HepG2 (cell line): ENCODE measurements around the gene ANO4. TPM values are rescaled to one million over a fixed set of nuclear protein-coding genes. Genes with fewer than 3 reads are reported as not detected.

Experiments
- ATAC-seq: fragments of 200-7000 bp; cut with Tn5 transposase; 3 replicates; pipeline ENCODE4 v1.9.1; 2020; ENCODE audit warnings: mild to moderate bottlenecking, moderate library complexity
- BruUV-seq: library from RNA; stranded (reverse); fragments of 400-500 nt; replicated peaks from 2 replicates; lab custom pipeline; 2021; lab: Mats Ljungman, UMichigan
- CTCF ChIA-PET: fragments of 300-600 bp; formaldehyde crosslinking; extraction: SDS; loops from one replicate; lab custom pipeline; 2021; ENCODE audit warnings: low total read pairs, inconsistent platforms, low intra/inter-chr PET ratio; lab: Yijun Ruan, JAX
- POLR2A ChIA-PET: fragments of 350-600 bp; sonication (Branson Sonifier 250); formaldehyde crosslinking; loops from one replicate; lab custom pipeline; 2020; ENCODE audit warnings: antibody characterized with exemption, inconsistent platforms; lab: Yijun Ruan, JAX
- DNase-seq: peaks from one replicate; pipeline ENCODE4 v3.0.0-alpha.2; 2015; ENCODE audit warnings: low spot score
- FAIRE-seq: peaks from 3 replicates; lab custom pipeline; 2011; peaks lifted over from hg19 to GRCh38; lab: Jason Lieb, UNC
- H2AFZ ChIP-seq: one replicate; pipeline ENCODE4 v1.6.1; 2011; ENCODE audit warnings: low read length, inconsistent platforms
- H3K27ac ChIP-seq: fragments of 300-600 bp; 3 replicates; pipeline ENCODE4 v1.8.0; 2011; ENCODE audit warnings: mixed run types, mild to moderate bottlenecking, mixed read lengths, low read length, inconsistent platforms; ENCODE audit not compliant: insufficient read depth; ENCODE audit errors: extremely low read length
- H3K27me3 ChIP-seq, 2 experiments: fragments of 200-600 bp in 1 of 2; 2 replicates in 1 of 2; 3 replicates in 1 of 2; pipeline versions ENCODE4 v1.6.0 to v1.8.0; 2011; ENCODE audit warnings: low read length in 2 of 2, mild to moderate bottlenecking in 2 of 2, moderate library complexity in 2 of 2, inconsistent platforms in 1 of 2; ENCODE audit not compliant: insufficient read depth in 2 of 2, control insufficient read depth in 1 of 2
- H3K36me3 ChIP-seq, 2 experiments: fragments of 200-600 bp in 1 of 2; replicated peaks in 1 of 2; 2 replicates in 1 of 2; 3 replicates in 1 of 2; pipeline versions ENCODE4 v1.5.1 to v1.8.0; 2011; ENCODE audit warnings: low read length in 2 of 2, inconsistent platforms in 1 of 2; ENCODE audit not compliant: insufficient read depth in 2 of 2, control insufficient read depth in 1 of 2
- H3K4me1 ChIP-seq: 2 replicates; pipeline ENCODE4 v1.5.1; 2012; ENCODE audit warnings: low read length, inconsistent platforms; ENCODE audit not compliant: insufficient read depth
- H3K4me2 ChIP-seq: 2 replicates; pipeline ENCODE4 v1.6.0; 2011; ENCODE audit warnings: low read depth, low read length, inconsistent platforms
- H3K4me3 ChIP-seq, 3 experiments: fragments of 200-600 bp in 1 of 3; sonication (generic), shearing (Covaris generic) in 1 of 3; replicated peaks in 1 of 3; 2 replicates each; pipeline ENCODE4 v1.5.1; 2011 to 2016; ENCODE audit warnings: low read length in 3 of 3, inconsistent platforms in 2 of 3, low read depth in 2 of 3, mild to moderate bottlenecking in 2 of 3, control low read depth in 1 of 3, mixed read lengths in 1 of 3; ENCODE audit not compliant: insufficient read depth in 1 of 3
- H3K79me2 ChIP-seq: one replicate; pipeline ENCODE4 v1.6.1; 2011; ENCODE audit warnings: low read length, inconsistent platforms; ENCODE audit not compliant: insufficient read depth
- H3K9ac ChIP-seq: 2 replicates; pipeline ENCODE4 v1.6.0; 2011; ENCODE audit warnings: mild to moderate bottlenecking, low read depth, low read length, inconsistent platforms; ENCODE audit not compliant: insufficient read depth
- H3K9me3 ChIP-seq: 2 replicates; pipeline ENCODE4 v1.5.1; 2012; ENCODE audit warnings: mild to moderate bottlenecking, low read length
- H4K20me1 ChIP-seq: 2 replicates; pipeline ENCODE4 v1.6.0; 2011; ENCODE audit warnings: inconsistent platforms, mild to moderate bottlenecking, low read length, moderate library complexity; ENCODE audit not compliant: insufficient read depth
- CENPT ChIP-seq: sonication (generic); formaldehyde crosslinking; IDR thresholded peaks from 2 replicates; pipeline ENCODE4 v1.8.0; 2022; ENCODE audit warnings: low read depth, mild to moderate bottlenecking, moderate library complexity, missing genetic modification reagents
- DNMT1 ChIP-seq: sonication (generic); formaldehyde crosslinking; IDR thresholded peaks from 2 replicates; pipeline ENCODE4 v1.5.1; 2020; ENCODE audit warnings: mild to moderate bottlenecking, missing genetic modification reagents
- E2F1 ChIP-seq: sonication (generic); formaldehyde crosslinking; IDR thresholded peaks from 2 replicates; pipeline ENCODE4 v1.5.0; 2020; ENCODE audit warnings: missing genetic modification reagents
- GLI4 ChIP-seq: sonication (generic); formaldehyde crosslinking; IDR thresholded peaks from 2 replicates; pipeline ENCODE4 v1.5.1; 2020; ENCODE audit warnings: missing genetic modification reagents, mild to moderate bottlenecking, moderate library complexity, borderline replicate concordance
- MIXL1 ChIP-seq: IDR thresholded peaks from 2 replicates; pipeline ENCODE4 v1.6.1; 2016
- PLSCR1 ChIP-seq: sonication (generic); formaldehyde crosslinking; IDR thresholded peaks from 2 replicates; pipeline ENCODE4 v1.5.0; 2020; ENCODE audit warnings: missing genetic modification reagents, mild to moderate bottlenecking, borderline replicate concordance
- TAF15 ChIP-seq: fragments of 200-400 bp; formaldehyde crosslinking; IDR thresholded peaks from one replicate; pipeline ENCODE4 v1.6.1; 2018; ENCODE audit warnings: mild to moderate bottlenecking, low read depth, low read length; ENCODE audit not compliant: poor library complexity, severe bottlenecking
- THAP11 ChIP-seq: IDR thresholded peaks from 2 replicates; pipeline ENCODE4 v1.6.1; 2016; ENCODE audit warnings: missing biosample characterization, missing genetic modification reagents
- ZBTB4 ChIP-seq: sonication (generic); formaldehyde crosslinking; IDR thresholded peaks from 2 replicates; pipeline ENCODE4 v1.4.0; 2020; ENCODE audit warnings: missing genetic modification reagents, mild to moderate bottlenecking, borderline replicate concordance
- ZEB1 ChIP-seq: IDR thresholded peaks from 2 replicates; pipeline ENCODE4 v1.6.1; 2012; ENCODE audit warnings: mild to moderate bottlenecking, low read depth, inconsistent platforms; ENCODE audit not compliant: insufficient replicate concordance
- ZNF441 ChIP-seq: sonication (generic); formaldehyde crosslinking; IDR thresholded peaks from 2 replicates; pipeline ENCODE4 v1.7.0; 2021; ENCODE audit warnings: missing genetic modification reagents, borderline replicate concordance
- ZNF549 ChIP-seq: sonication (generic); formaldehyde crosslinking; IDR thresholded peaks from 2 replicates; pipeline ENCODE4 v1.5.0; 2020; ENCODE audit warnings: missing genetic modification reagents
- in situ Hi-C: cut with HindIII; loops from 2 replicates; pipeline ENCODE4 v1.10.0; 2017; ENCODE audit warnings: low pct_unique_long_range_greater_than_20kb; ENCODE audit not compliant: extremely low pct_ligation_motif_present
- intact Hi-C: fragments of 100-400 bp; cut with micrococcal nuclease; formaldehyde crosslinking; loops from one replicate; pipeline ENCODE4 v1.10.0; 2022; ENCODE audit not compliant: unreplicated experiment
- polyA plus RNA-seq, 8 experiments: library from polyadenylated mRNA; depleted of rRNA in 3 of 8; stranded (reverse) in 7 of 8; unstranded in 1 of 8; fragments of >200 nt; fragmentation: Illumina TruSeq in 4 of 8; extraction: Trizol in 4 of 8; gene quantifications; 2 replicates each; pipeline versions ENCODE4 v1.2.1 to v1.2.3, GENCODE V29; 2011 to 2016; ENCODE audit warnings: low read depth in 4 of 8, missing spikeins in 1 of 8, mixed read lengths in 1 of 8; ENCODE audit not compliant: insufficient read depth in 1 of 8
- total RNA-seq, 5 experiments: library from RNA; depleted of rRNA; stranded (reverse); fragments of >200 nt; fragmentation: Illumina TruSeq; extraction: Trizol; gene quantifications; 2 replicates each; pipeline ENCODE4 v1.2.3, GENCODE V29; 2016; ENCODE audit warnings: low read depth in 1 of 5
- TF ChIP-seq, protein P1 (sequence below): sonication (generic); formaldehyde crosslinking; IDR thresholded peaks from 2 replicates; pipeline ENCODE4 v1.5.0; 2020; ENCODE audit warnings: missing genetic modification reagents
- TF ChIP-seq, protein P2 (sequence below): IDR thresholded peaks from 2 replicates; pipeline ENCODE4 v1.6.1; 2016; ENCODE audit warnings: missing biosample characterization, missing genetic modification reagents, low read depth

ANO4 gene
- total and polyA plus RNA-seq, 2 of the 13 experiments (the other 11 are each of a cell fraction or from before 2014, with no cell fraction given) = not detected

DNA sequence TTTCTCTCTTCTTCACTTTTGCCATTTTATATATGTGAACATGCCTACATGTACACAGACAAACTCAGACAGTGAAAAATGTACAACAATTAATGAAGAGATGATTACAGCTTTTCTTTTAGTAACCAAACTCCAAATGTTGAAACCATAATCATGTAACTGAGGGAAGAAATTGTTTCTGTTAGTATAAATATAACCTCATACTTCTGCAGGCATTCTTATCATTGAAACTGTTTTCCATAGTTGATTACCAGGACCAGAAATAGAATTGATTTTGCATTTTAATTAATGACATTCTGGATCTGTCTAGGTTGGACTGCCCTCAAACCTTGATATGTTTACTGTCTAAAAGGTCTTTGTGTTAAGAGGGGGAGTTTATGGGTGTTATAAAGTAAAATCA lies 3.2 kb downstream of the ANO4 start:
- ChIA-PET POLR2A (no interaction called here), CTCF (no interaction called here)
- H3K4me2 ChIP-seq = no peak overlapping the region
- in situ Hi-C loops (no loop called here), intact Hi-C loops (no loop called here)
- no peak overlapping the region for H3K4me3 ChIP-seq
- H3K9me3 ChIP-seq = no peaks in the 10 kb centered on the region
- no peak overlapping the region for H3K27ac ChIP-seq
- ATAC-seq (no peak), DNase-seq (no peak), FAIRE-seq (no peak)
- H3K4me1 ChIP-seq = no peaks in the 10 kb centered on the region
- no peak overlapping the region for H3K9ac ChIP-seq
- H3K36me3 ChIP-seq = no peaks in the 10 kb centered on the region
- peaks cover 1 to 15% of the 10 kb centered on the region in 2 experiments; a peak in 3 of 5 replicates for H3K27me3 ChIP-seq
- H4K20me1 ChIP-seq = no peaks in the 10 kb centered on the region
- H3K79me2 ChIP-seq = no peaks in the 10 kb centered on the region
- H2AFZ ChIP-seq = no peak overlapping the region
- no TSS peak for BruUV-seq
- TF ChIP-seq ZBTB4 (CRISPR knock-in tag) = no peak
- TF ChIP-seq PLSCR1 = no peak
- no peak for TF ChIP-seq MIXL1 (CRISPR knock-in tag)
- TF ChIP-seq E2F1 (CRISPR knock-in tag) = no peak
- no peak for TF ChIP-seq TAF15
- no peak for TF ChIP-seq ZEB1
- no peak for TF ChIP-seq DNMT1
- TF ChIP-seq, protein P1, sequence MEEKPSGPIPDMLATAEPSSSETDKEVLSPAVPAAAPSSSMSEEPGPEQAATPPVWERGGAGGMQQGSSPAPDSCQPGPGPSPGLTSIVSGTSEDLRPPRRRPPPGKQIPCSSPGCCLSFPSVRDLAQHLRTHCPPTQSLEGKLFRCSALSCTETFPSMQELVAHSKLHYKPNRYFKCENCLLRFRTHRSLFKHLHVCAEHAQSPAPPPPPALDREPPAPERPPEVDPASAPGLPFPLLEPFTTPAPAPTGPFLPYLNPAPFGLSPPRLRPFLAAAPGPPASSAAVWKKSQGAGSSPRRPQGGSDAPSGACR = no peak
- TF ChIP-seq THAP11 (CRISPR knock-in tag) = no peak
- TF ChIP-seq, protein P2, sequence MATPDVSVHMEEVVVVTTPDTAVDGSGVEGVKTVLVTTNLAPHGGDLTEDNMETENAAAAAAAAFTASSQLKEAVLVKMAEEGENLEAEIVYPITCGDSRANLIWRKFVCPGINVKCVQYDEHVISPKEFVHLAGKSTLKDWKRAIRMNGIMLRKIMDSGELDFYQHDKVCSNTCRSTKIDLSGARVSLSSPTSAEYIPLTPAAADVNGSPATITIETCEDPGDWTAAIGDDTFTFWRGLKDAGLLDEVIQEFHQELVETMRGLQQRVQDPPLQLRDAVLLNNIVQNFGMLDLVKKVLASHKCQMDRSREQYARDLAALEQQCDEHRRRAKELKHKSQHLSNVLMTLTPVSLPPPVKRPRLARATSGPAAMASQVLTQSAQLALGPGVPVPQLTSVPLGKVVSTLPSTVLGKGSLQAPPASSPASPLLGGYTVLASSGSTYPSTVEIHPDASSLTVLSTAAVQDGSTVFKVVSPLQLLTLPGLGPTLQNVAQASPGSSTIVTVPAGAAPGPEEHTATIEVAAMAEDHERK = no peak
- no peak for TF ChIP-seq ZNF549 (CRISPR knock-in tag)
- no peak for TF ChIP-seq GLI4 (CRISPR knock-in tag)
- TF ChIP-seq CENPT = no peak
- TF ChIP-seq ZNF441 (CRISPR knock-in tag) = no peak
